K562 (cell line): Measurements from ENCODE around the gene GSDME. TPM values are rescaled to one million over a fixed set of nuclear protein-coding genes. Genes with fewer than 3 reads are reported as not detected.

ENCODE experiments used
- ATAC-seq: fragments of 200-7000 bp; cut with Tn5 transposase; 3 replicates; pipeline ENCODE4 v1.9.1; 2020; ENCODE audit warnings: moderate library complexity
- BruUV-seq: library from RNA; stranded (reverse); fragments of 400-500 nt; replicated peaks from 2 replicates; lab custom pipeline; 2021; lab: Mats Ljungman, UMichigan
- CTCF ChIA-PET: fragments of 300-600 bp; formaldehyde crosslinking; extraction: SDS; loops from one replicate; lab custom pipeline; 2021; ENCODE audit warnings: low intra/inter-chr PET ratio; lab: Yijun Ruan, JAX
- POLR2A ChIA-PET: fragments of 300-600, 350-650 bp; sonication (Branson Sonifier 250); formaldehyde crosslinking; extraction: SDS; loops from one replicate; lab custom pipeline; 2021; ENCODE audit warnings: antibody characterized with exemption, inconsistent platforms; lab: Yijun Ruan, JAX
- DNase-seq, 4 experiments: peaks; one replicate each; pipeline versions ENCODE4 v3.0.0 to v3.0.0-alpha.2; 2011 to 2018; ENCODE audit warnings: low spot score in 3 of 4, mixed read lengths in 3 of 4; ENCODE audit errors: extremely low read depth in 1 of 4
- FAIRE-seq: peaks from 2 replicates; lab custom pipeline; 2011; peaks lifted over from hg19 to GRCh38; lab: Jason Lieb, UNC
- H2AFZ ChIP-seq: 2 replicates; pipeline ENCODE4 v1.6.0; 2011; ENCODE audit warnings: low read depth, low read length, control low read depth, inconsistent platforms
- H3K27ac ChIP-seq: fragments of 200-600 bp; 3 replicates; pipeline ENCODE4 v1.8.0; 2011; ENCODE audit warnings: low read depth, mild to moderate bottlenecking, control low read depth, inconsistent platforms, low read length, moderate library complexity, mixed read lengths; ENCODE audit errors: extremely low read depth
- H3K27me3 ChIP-seq, 2 experiments: fragments of 300-600 bp in 1 of 2; 2 replicates in 1 of 2; 3 replicates in 1 of 2; pipeline versions ENCODE4 v1.6.0 to v1.8.0; 2011; ENCODE audit warnings: inconsistent platforms in 2 of 2, low read length in 2 of 2, mild to moderate bottlenecking in 1 of 2, mixed read lengths in 1 of 2, moderate library complexity in 1 of 2; ENCODE audit not compliant: control insufficient read depth in 2 of 2, insufficient read depth in 2 of 2
- H3K36me3 ChIP-seq: fragments of 300-600 bp; 3 replicates; pipeline ENCODE4 v1.8.0; 2011; ENCODE audit warnings: mild to moderate bottlenecking, low read length, inconsistent platforms; ENCODE audit not compliant: control insufficient read depth, insufficient read depth
- H3K4me1 ChIP-seq, 2 experiments: fragments of 200-600 bp in 1 of 2; replicated peaks in 1 of 2; 2 replicates in 1 of 2; 3 replicates in 1 of 2; pipeline versions ENCODE4 v1.5.1 to v1.8.0; 2011; ENCODE audit warnings: inconsistent platforms in 2 of 2, low read length in 2 of 2, mild to moderate bottlenecking in 1 of 2, mixed read lengths in 1 of 2, moderate library complexity in 1 of 2; ENCODE audit not compliant: control insufficient read depth in 2 of 2, insufficient read depth in 2 of 2
- H3K4me2 ChIP-seq: 2 replicates; pipeline ENCODE4 v1.6.1; 2011; ENCODE audit warnings: low read length, control low read depth, inconsistent platforms, mixed read lengths; ENCODE audit not compliant: insufficient read depth
- H3K4me3 ChIP-seq: fragments of 200-600 bp; sonication (generic), shearing (Covaris generic); 2 replicates; pipeline ENCODE4 v1.5.1; 2016; ENCODE audit warnings: control low read depth, inconsistent platforms
- H3K79me2 ChIP-seq: fragments of 200-600 bp; 3 replicates; pipeline ENCODE4 v1.8.0; 2011; ENCODE audit warnings: low read length, inconsistent platforms; ENCODE audit not compliant: control insufficient read depth, insufficient read depth
- H3K9ac ChIP-seq, 2 experiments: 2 replicates each; pipeline versions ENCODE4 v1.6.0 to v1.6.1; 2011; ENCODE audit warnings: low read depth in 2 of 2, low read length in 2 of 2, control low read depth in 1 of 2, inconsistent platforms in 1 of 2, mild to moderate bottlenecking in 1 of 2, mixed read lengths in 1 of 2; ENCODE audit not compliant: insufficient read depth in 1 of 2
- H3K9me1 ChIP-seq: one replicate; pipeline ENCODE4 v1.6.0; 2011; ENCODE audit warnings: inconsistent platforms, mild to moderate bottlenecking, low read length, moderate library complexity; ENCODE audit not compliant: control insufficient read depth, insufficient read depth
- H3K9me3 ChIP-seq: replicated peaks from 2 replicates; pipeline ENCODE4 v1.5.1; 2011; ENCODE audit warnings: low read depth, low read length, inconsistent platforms; ENCODE audit not compliant: control insufficient read depth, insufficient read depth
- H4K20me1 ChIP-seq: replicated peaks from 2 replicates; pipeline ENCODE4 v1.6.1; 2011; ENCODE audit warnings: low read length, inconsistent platforms, mixed read lengths; ENCODE audit not compliant: control insufficient read depth, insufficient read depth
- CTBP1 ChIP-seq: fragments of 450-650 bp; IDR thresholded peaks from 2 replicates; pipeline ENCODE4 v1.6.1; 2016; ENCODE audit warnings: borderline replicate concordance
- EP400 ChIP-seq: fragments of 450-650 bp; IDR thresholded peaks from 2 replicates; pipeline ENCODE4 v1.6.1; 2017; ENCODE audit warnings: antibody characterized with exemption, mild to moderate bottlenecking, moderate library complexity
- ETV1 ChIP-seq: fragments of 450-650 bp; conservative IDR thresholded peaks from 2 replicates; pipeline ENCODE4 v1.6.1; 2016; ENCODE audit warnings: missing genetic modification characterization, control low read depth, low read depth, missing compliant biosample characterization
- FOSL1 ChIP-seq: fragments of 200-800 bp; sonication (Bioruptor generic); conservative IDR thresholded peaks from 2 replicates; pipeline ENCODE4 v1.6.1; 2016; ENCODE audit warnings: missing genetic modification characterization, missing compliant biosample characterization
- FOXO4 ChIP-seq: fragments of 450-650 bp; formaldehyde crosslinking; IDR thresholded peaks from 2 replicates; pipeline ENCODE4 v1.4.0; 2020; ENCODE audit warnings: mild to moderate bottlenecking, moderate library complexity
- HMG20B ChIP-seq: fragments of 250-450 bp; sonication (Bioruptor Pico); IDR thresholded peaks from 2 replicates; pipeline ENCODE4 v1.5.0; 2021; ENCODE audit warnings: mild to moderate bottlenecking
- JUN ChIP-seq, 2 experiments: sonication (generic) in 1 of 2; formaldehyde crosslinking in 1 of 2; IDR thresholded peaks; 2 replicates each; pipeline versions ENCODE4 v1.6.1 to v1.8.0; 2012 to 2022; ENCODE audit warnings: borderline replicate concordance in 2 of 2, mild to moderate bottlenecking in 2 of 2, improper control_type of control experiment in 1 of 2, low read depth in 1 of 2, low read length in 1 of 2, missing genetic modification reagents in 1 of 2
- JUND ChIP-seq, 2 experiments: IDR thresholded peaks; 2 replicates in 1 of 2; 3 replicates in 1 of 2; pipeline ENCODE4 v1.6.1; 2011; ENCODE audit warnings: borderline replicate concordance in 2 of 2, low read depth in 2 of 2, low read length in 2 of 2, improper control_type of control experiment in 1 of 2, missing biosample characterization in 1 of 2, missing genetic modification characterization in 1 of 2, missing genetic modification reagents in 1 of 2
- LCOR ChIP-seq: sonication (generic); formaldehyde crosslinking; IDR thresholded peaks from 2 replicates; pipeline ENCODE4 v1.8.0; 2022; ENCODE audit warnings: mild to moderate bottlenecking, missing genetic modification reagents
- NONO ChIP-seq, 2 experiments: fragments of 200-400 bp in 1 of 2; fragments of 450-650 bp in 1 of 2; formaldehyde crosslinking in 1 of 2; IDR thresholded peaks; 2 replicates each; pipeline ENCODE4 v1.6.1; 2017; ENCODE audit warnings: low read depth in 2 of 2, mild to moderate bottlenecking in 2 of 2, moderate library complexity in 2 of 2, low read length in 1 of 2
- NRF1 ChIP-seq, 2 experiments: fragments of 450-650 bp; IDR thresholded peaks in 1 of 2; conservative IDR thresholded peaks in 1 of 2; 2 replicates each; pipeline ENCODE4 v1.6.1; 2014; ENCODE audit warnings: mild to moderate bottlenecking in 2 of 2
- SIN3B ChIP-seq: fragments of 450-650 bp; IDR thresholded peaks from 2 replicates; pipeline ENCODE4 v1.6.1; 2017; ENCODE audit warnings: low read depth, mild to moderate bottlenecking, moderate library complexity
- SMARCB1 ChIP-seq: IDR thresholded peaks from 2 replicates; pipeline ENCODE4 v1.6.1; 2011; ENCODE audit warnings: improper control_type of control experiment, low read depth; ENCODE audit not compliant: insufficient read length
- TBL1XR1 ChIP-seq, 2 experiments: IDR thresholded peaks; 2 replicates each; pipeline ENCODE4 v1.6.1; 2012; ENCODE audit warnings: improper control_type of control experiment in 2 of 2, low read length in 2 of 2, mild to moderate bottlenecking in 1 of 2
- TCF3 ChIP-seq: sonication (generic); formaldehyde crosslinking; IDR thresholded peaks from 2 replicates; pipeline ENCODE4 v1.4.0; 2020; ENCODE audit warnings: mild to moderate bottlenecking, missing genetic modification reagents
- TEAD1 ChIP-seq, 2 experiments: fragments of 450-650 bp in 1 of 2; sonication (generic) in 1 of 2; formaldehyde crosslinking; IDR thresholded peaks; 2 replicates each; pipeline versions ENCODE4 v1.4.0 to v1.8.0; 2020 to 2022; ENCODE audit warnings: mild to moderate bottlenecking in 2 of 2, missing genetic modification reagents in 1 of 2
- TEAD2 ChIP-seq: fragments of 450-650 bp; IDR thresholded peaks from 2 replicates; pipeline ENCODE4 v1.6.1; 2016; ENCODE audit warnings: missing genetic modification characterization, control low read depth, missing compliant biosample characterization
- ZNF197 ChIP-seq: fragments of 200-800 bp; sonication (Bioruptor generic); IDR thresholded peaks from 2 replicates; pipeline ENCODE4 v1.6.1; 2016; ENCODE audit warnings: low read depth, missing genetic modification characterization, missing compliant biosample characterization
- ZNF316 ChIP-seq: fragments of 450-650 bp; IDR thresholded peaks from 2 replicates; pipeline ENCODE4 v1.6.1; 2016
- WGBS: fragments of 100-300 bp; shearing (Covaris generic); methylation state at CpG from one replicate; pipeline ENCODE4 v1.1.6; 2016; ENCODE audit warnings: low coverage, mixed read lengths; ENCODE audit not compliant: insufficient coverage; ENCODE audit errors: missing lambda C conversion rate; 5-methylcytosine and 5-hydroxymethylcytosine counted together
- in situ Hi-C: fragments of 300-500 bp; cut with MboI; formaldehyde crosslinking; loops from 4 replicates; pipeline ENCODE4 v1.15.0; 2018; ENCODE audit warnings: inconsistent platforms, mixed read lengths
- intact Hi-C: fragments of 100-400 bp; cut with micrococcal nuclease; formaldehyde crosslinking; loops from 2 replicates; pipeline ENCODE4 v1.14.2; 2022
- polyA plus RNA-seq, 8 experiments: library from polyadenylated mRNA; depleted of rRNA in 4 of 8; stranded (reverse) in 5 of 8; unstranded in 3 of 8; fragments of >200 nt; fragmentation: Nextera tagmentation in 2 of 8; fragmentation: Illumina TruSeq in 1 of 8; extraction: Ambion mirVana in 2 of 8; extraction: Trizol in 1 of 8; gene quantifications; 2 replicates each; pipeline versions ENCODE4 v1.2.1 to v1.2.3, GENCODE V29; 2011 to 2014; ENCODE audit warnings: inconsistent platforms in 1 of 8, missing spikeins in 1 of 8
- total RNA-seq, 7 experiments: library from RNA; depleted of rRNA in 6 of 7; stranded (reverse); fragments of >200 nt in 6 of 7; fragmentation: Illumina TruSeq in 2 of 7; extraction: Trizol in 2 of 7; gene quantifications; 2 replicates each; pipeline versions ENCODE4 v1.2.1 to v1.2.3, GENCODE V29; 2011 to 2021; ENCODE audit warnings: low replicate concordance in 1 of 7

The GSDME gene
- total and polyA plus RNA-seq, 9 of the 15 experiments (the other 6 are each of a cell fraction or from before 2014, with no cell fraction given) = 0.37 to 1.9 (median 0.62) TPM

DNA sequence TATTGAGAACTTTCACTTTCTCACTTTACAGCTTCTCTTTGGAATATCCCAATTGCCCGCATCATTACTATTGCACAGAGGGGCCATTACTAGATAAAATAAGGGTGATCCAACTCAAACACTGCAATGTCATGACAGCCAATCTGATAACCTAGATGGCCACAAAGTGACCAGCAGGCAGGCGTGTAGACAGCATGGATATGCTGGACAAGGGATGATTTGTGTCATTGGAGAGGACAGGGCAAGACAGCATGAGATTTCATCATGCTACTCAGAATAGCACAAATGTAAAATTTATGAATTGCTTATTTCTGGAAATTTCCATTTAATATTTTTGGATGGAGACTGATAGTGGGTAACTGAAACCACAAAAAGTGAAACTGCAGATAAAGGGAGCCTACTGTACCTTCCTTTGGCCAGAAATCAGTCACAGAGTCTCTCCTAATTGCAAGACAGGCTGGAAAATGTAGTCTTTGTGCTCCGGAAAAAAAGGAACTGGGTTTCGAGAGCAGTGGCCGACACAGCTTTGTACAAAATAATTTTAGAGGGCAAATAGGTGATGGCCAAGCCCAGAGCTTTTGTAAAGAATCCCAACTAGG lies 6.1 kb upstream of the GSDME start:
- ATAC-seq (peak; percentile 94), FAIRE-seq (peak; percentile 37), DNase-seq (peak in 1 of 4 experiments; percentile 59)
- intact Hi-C loops = loop anchor here (2.0 kb wide), 1 partner anchor 15 kb away; no protein-coding TSS in a partner anchor
- no peak overlapping the region for H3K4me3 ChIP-seq
- no peaks in the 10 kb centered on the region for H3K9me1 ChIP-seq
- H4K20me1 ChIP-seq = no peaks in the 10 kb centered on the region
- H3K4me1 ChIP-seq = peaks cover 3 to 23% of the 10 kb centered on the region in 2 experiments; a peak in 4 of 5 replicates
- no peak overlapping the region for H2AFZ ChIP-seq
- H3K4me2 ChIP-seq = peak overlapping the region; percentile 66
- POLR2A ChIA-PET = interaction anchor here (0.8 to 3.7 kb wide), 4 partner anchors 9 to 309 kb away, joined by 3 to 20 read pairs (median 4); no protein-coding TSS in a partner anchor
- 5% methylated on average over 5 of the region's 5 CpGs for WGBS
- H3K36me3 ChIP-seq = no peaks in the 10 kb centered on the region
- peaks cover 0 to 5% of the 10 kb centered on the region in 2 experiments; a peak in 2 of 5 replicates for H3K27me3 ChIP-seq
- in situ Hi-C loops = no loop called here
- CTCF ChIA-PET = no interaction called here
- no peaks in the 10 kb centered on the region for H3K79me2 ChIP-seq
- no peaks in the 10 kb centered on the region for H3K9me3 ChIP-seq
- H3K9ac ChIP-seq = peak overlapping the region in 1 of 2 experiments; percentile 14; a peak in 1 of 4 replicates
- H3K27ac ChIP-seq = peak overlapping the region; percentile 22; the same call in 1 of the 3 replicates
- BruUV-seq = no TSS peak
- TF ChIP-seq JUN (IDR thresholded peaks at IDR 0.05; ENCODE audit: borderline replicate concordance, low read depth, low read length) (peak; percentile 32), JUN (CRISPR knock-in tag; IDR thresholded peaks at IDR 0.05; ENCODE audit: borderline replicate concordance) (no peak), JUND (IDR thresholded peaks at IDR 0.05; ENCODE audit: borderline replicate concordance, low read depth, low read length) (peak; percentile 82), JUND (tag; IDR thresholded peaks at IDR 0.05; ENCODE audit: borderline replicate concordance, low read depth, low read length) (peak; percentile 1; the same call in 1 of the 3 replicates), EP400 (peak; percentile 73), FOXO4 (CRISPR knock-in tag) (no peak), ZNF197 (CRISPR knock-in tag) (no peak), NRF1 (conservative IDR thresholded peaks at IDR 0.05 in 1 of 2, IDR thresholded peaks at IDR 0.05 in 1 of 2) (0 out of 4 replicates have a peak, but pooled peaks have one; percentile 14 to 32), SMARCB1 (no peak), TCF3 (CRISPR knock-in tag) (peak; percentile 34; the same call in 1 of the 2 replicates), TBL1XR1 (IDR thresholded peaks at IDR 0.05; ENCODE audit: low read length in 2 of 2) (peak in 1 of 2 experiments; percentile 83; a peak in 2 of 4 replicates), SIN3B (no peak), CTBP1 (peak; percentile 82), ETV1 (tag) (no peak), ZNF316 (peak; percentile 69; the same call in 1 of the 2 replicates), TEAD2 (no peak), HMG20B (0 out of 2 replicates have a peak, but pooled peaks have one; percentile 30), LCOR (peak; percentile 78; the same call in 1 of the 2 replicates), FOSL1 (tag) (peak; percentile 66), NONO (IDR thresholded peaks at IDR 0.05; ENCODE audit: low read depth in 2 of 2, low read length in 1 of 2) (no peak), TEAD1 (CRISPR knock-in tag; IDR thresholded peaks at IDR 0.05) (peak in 1 of 2 experiments; percentile 81; a peak in 2 of 4 replicates)
